ENCODE data around the gene GNAZ. TPM values are rescaled to one million over a fixed set of nuclear protein-coding genes. Genes with fewer than 3 reads are reported as not detected.
"Not testable (repeated sequence)": the region's sequence is repeated elsewhere in the genome, so short reads cannot be mapped to it uniquely, and the experiment has no call there.

GNAZ gene
- total RNA-seq, 1 experiment from 2014 or later, result 5.0 TPM

DNA sequence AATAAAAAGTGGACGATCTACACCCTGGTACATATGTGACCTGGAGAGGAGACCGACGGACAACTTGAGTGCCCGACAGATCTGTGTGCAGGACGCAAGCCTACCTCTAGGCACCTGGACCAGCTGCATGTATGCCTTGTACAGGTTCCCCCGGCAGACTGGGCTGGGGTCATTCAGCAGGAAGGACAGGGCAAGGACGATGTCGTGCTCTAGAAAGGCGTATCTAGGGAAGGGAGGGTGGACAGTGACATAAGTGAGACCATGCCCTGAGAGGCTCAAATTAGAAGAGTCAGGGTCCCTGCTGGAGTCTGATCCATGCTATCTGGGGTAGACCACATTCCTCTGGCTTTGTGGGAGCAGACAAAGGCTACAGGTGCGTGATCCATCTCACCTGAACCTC lies 63.6 kb downstream of the GNAZ start:
- no peaks in the 10 kb centered on the region; the same call in 1 of the 2 replicates for H3K27me3 ChIP-seq (ENCODE audit: insufficient read depth, low read length)
- H4K8ac ChIP-seq (replicated peaks; ENCODE audit: insufficient read length, low read depth, low read length), result no peak overlapping the region
- no peak overlapping the region for H2BK5ac ChIP-seq (ENCODE audit: insufficient read length, low read length)
- H3K27ac Mint-ChIP-seq, result peak overlapping the region in 1 of 3 experiments; percentile 9; a peak in 1 of 7 replicates
- H3K18ac ChIP-seq (ENCODE audit: insufficient read length, low read depth, low read length), result no peak overlapping the region
- no CpG with 5 or more reads among the region's 10 CpGs for WGBS (ENCODE audit: extremely low coverage, insufficient read length, low lambda C conversion rate)
- H2BK120ac ChIP-seq (ENCODE audit: low read depth, low read length, poor library complexity, severe bottlenecking), result no peak overlapping the region
- TF ChIP-seq, protein P1, sequence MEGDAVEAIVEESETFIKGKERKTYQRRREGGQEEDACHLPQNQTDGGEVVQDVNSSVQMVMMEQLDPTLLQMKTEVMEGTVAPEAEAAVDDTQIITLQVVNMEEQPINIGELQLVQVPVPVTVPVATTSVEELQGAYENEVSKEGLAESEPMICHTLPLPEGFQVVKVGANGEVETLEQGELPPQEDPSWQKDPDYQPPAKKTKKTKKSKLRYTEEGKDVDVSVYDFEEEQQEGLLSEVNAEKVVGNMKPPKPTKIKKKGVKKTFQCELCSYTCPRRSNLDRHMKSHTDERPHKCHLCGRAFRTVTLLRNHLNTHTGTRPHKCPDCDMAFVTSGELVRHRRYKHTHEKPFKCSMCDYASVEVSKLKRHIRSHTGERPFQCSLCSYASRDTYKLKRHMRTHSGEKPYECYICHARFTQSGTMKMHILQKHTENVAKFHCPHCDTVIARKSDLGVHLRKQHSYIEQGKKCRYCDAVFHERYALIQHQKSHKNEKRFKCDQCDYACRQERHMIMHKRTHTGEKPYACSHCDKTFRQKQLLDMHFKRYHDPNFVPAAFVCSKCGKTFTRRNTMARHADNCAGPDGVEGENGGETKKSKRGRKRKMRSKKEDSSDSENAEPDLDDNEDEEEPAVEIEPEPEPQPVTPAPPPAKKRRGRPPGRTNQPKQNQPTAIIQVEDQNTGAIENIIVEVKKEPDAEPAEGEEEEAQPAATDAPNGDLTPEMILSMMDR (conservative IDR thresholded peaks at IDR 0.05), result no peak
- H3K9ac ChIP-seq (ENCODE audit: extremely low read depth, insufficient read length, low read length), result no peak overlapping the region
- H3K79me2 ChIP-seq (ENCODE audit: insufficient read depth, low read length), result no peaks in the 10 kb centered on the region
- H3K9me3 ChIP-seq (ENCODE audit: control insufficient read depth, low read depth, low read length), result no peaks in the 10 kb centered on the region
- no peak overlapping the region for H3K23ac ChIP-seq (ENCODE audit: insufficient read length, low read depth, low read length)
- H2AFZ ChIP-seq (ENCODE audit: low read length), result no peak overlapping the region
- H3K79me1 ChIP-seq (ENCODE audit: insufficient read depth, low read depth, low read length, poor library complexity, severe bottlenecking), result no peaks in the 10 kb centered on the region
- H3T11ph ChIP-seq (ENCODE audit: low read length), result no peak overlapping the region
- H3K9me3 Mint-ChIP-seq, result no peaks in the 10 kb centered on the region; a peak in 1 of 5 replicates
- peak overlapping the region; percentile 64; the same call in 1 of the 2 replicates for H3K14ac ChIP-seq (ENCODE audit: insufficient read depth, low read length)
- no peak for DNase-seq
- no peak overlapping the region for H2AK5ac ChIP-seq (ENCODE audit: insufficient read length, low read length)
- no peaks in the 10 kb centered on the region for H3K36me3 Mint-ChIP-seq (ENCODE audit: insufficient read depth in 1 of 3, low read depth in 3 of 3)
- peaks cover 55% of the 10 kb centered on the region for H3K27me3 Mint-ChIP-seq (ENCODE audit: low read depth)
- H3K4me2 ChIP-seq (ENCODE audit: insufficient read depth, insufficient read length, low read length), result no peak overlapping the region
- H4K91ac ChIP-seq (ENCODE audit: insufficient read length, low read depth, low read length), result no peak overlapping the region
- no peak overlapping the region for H2BK20ac ChIP-seq (ENCODE audit: low read depth, low read length, poor library complexity, severe bottlenecking)
- H3K4me1 ChIP-seq (ENCODE audit: insufficient read depth, low read length), result no peaks in the 10 kb centered on the region; the same call in 1 of the 2 replicates
- H3K4ac ChIP-seq (ENCODE audit: low read depth, low read length), result no peak overlapping the region
- no peaks in the 10 kb centered on the region for H3K23me2 ChIP-seq (ENCODE audit: insufficient read length, low read depth, low read length, poor library complexity, severe bottlenecking)
- H4K5ac ChIP-seq (ENCODE audit: insufficient read length, low read depth, low read length), result no peak overlapping the region
- no peak overlapping the region for H3K27ac ChIP-seq (ENCODE audit: insufficient read length, low read depth, low read length)
- no peak overlapping the region for H2BK15ac ChIP-seq (ENCODE audit: low read depth, low read length)
- no peak overlapping the region for H3K56ac ChIP-seq (ENCODE audit: insufficient read length, low read depth, low read length)
- H3K4me3 Mint-ChIP-seq, result no peak overlapping the region
- peaks cover 4 to 19% of the 10 kb centered on the region in 2 experiments for H3K4me1 Mint-ChIP-seq
- no peaks in the 10 kb centered on the region for H4K20me1 ChIP-seq (ENCODE audit: control insufficient read depth, insufficient read depth, insufficient read length)
- no peak overlapping the region for H2BK12ac ChIP-seq (ENCODE audit: insufficient read length, low read depth, low read length)

DNA sequence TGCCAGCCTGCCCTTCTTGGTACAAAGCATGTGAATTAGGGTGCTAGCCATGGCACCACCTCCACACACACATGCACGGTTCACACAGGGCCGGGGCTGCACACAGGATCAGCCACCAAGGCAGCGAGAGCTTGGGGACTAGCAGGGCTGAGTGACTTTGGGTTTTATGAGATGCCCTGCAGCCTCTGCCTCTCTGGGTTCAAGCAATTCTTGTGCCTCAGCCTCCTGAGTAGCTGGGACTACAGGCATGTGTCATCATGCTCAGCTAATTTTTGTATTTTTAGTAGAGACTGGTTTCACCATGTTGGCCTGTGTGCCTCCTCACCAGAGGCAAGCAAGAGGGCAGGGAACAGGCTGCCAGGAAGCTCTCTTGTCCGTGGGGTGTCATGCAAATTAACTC lies 66.7 kb downstream of the GNAZ start:
- not testable (repeated sequence) for H3K4me3 Mint-ChIP-seq; H3K9me3 ChIP-seq (ENCODE audit: control insufficient read depth, low read depth, low read length); H3K27me3 ChIP-seq (ENCODE audit: insufficient read depth, low read length); H3T11ph ChIP-seq (ENCODE audit: low read length); H3K27ac Mint-ChIP-seq; H3K9me3 Mint-ChIP-seq; H4K5ac ChIP-seq (ENCODE audit: insufficient read length, low read depth, low read length); H2BK12ac ChIP-seq (ENCODE audit: insufficient read length, low read depth, low read length); H2BK5ac ChIP-seq (ENCODE audit: insufficient read length, low read length); H3K9ac ChIP-seq (ENCODE audit: extremely low read depth, insufficient read length, low read length); H3K79me1 ChIP-seq (ENCODE audit: insufficient read depth, low read depth, low read length, poor library complexity, severe bottlenecking); H2AK5ac ChIP-seq (ENCODE audit: insufficient read length, low read length); H2BK15ac ChIP-seq (ENCODE audit: low read depth, low read length); H3K23ac ChIP-seq (ENCODE audit: insufficient read length, low read depth, low read length); H2BK20ac ChIP-seq (ENCODE audit: low read depth, low read length, poor library complexity, severe bottlenecking); H3K56ac ChIP-seq (ENCODE audit: insufficient read length, low read depth, low read length); H3K4me1 ChIP-seq (ENCODE audit: insufficient read depth, low read length); H3K4ac ChIP-seq (ENCODE audit: low read depth, low read length); H3K79me2 ChIP-seq (ENCODE audit: insufficient read depth, low read length); H3K27ac ChIP-seq (ENCODE audit: insufficient read length, low read depth, low read length); H4K8ac ChIP-seq (replicated peaks; ENCODE audit: insufficient read length, low read depth, low read length); H3K14ac ChIP-seq (ENCODE audit: insufficient read depth, low read length); H4K20me1 ChIP-seq (ENCODE audit: control insufficient read depth, insufficient read depth, insufficient read length); DNase-seq; H3K18ac ChIP-seq (ENCODE audit: insufficient read length, low read depth, low read length); H2AFZ ChIP-seq (ENCODE audit: low read length); H3K23me2 ChIP-seq (ENCODE audit: insufficient read length, low read depth, low read length, poor library complexity, severe bottlenecking); H3K36me3 Mint-ChIP-seq (ENCODE audit: insufficient read depth in 1 of 3, low read depth in 3 of 3); H4K91ac ChIP-seq (ENCODE audit: insufficient read length, low read depth, low read length); H2BK120ac ChIP-seq (ENCODE audit: low read depth, low read length, poor library complexity, severe bottlenecking); H3K4me2 ChIP-seq (ENCODE audit: insufficient read depth, insufficient read length, low read length)
- Mint-ChIP-seq H3K4me1 (peaks cover 4 to 24% of the 10 kb centered on the region in 2 experiments), H3K27me3 (ENCODE audit: low read depth) (peaks cover 42% of the 10 kb centered on the region)
- no CpG with 5 or more reads among the region's 4 CpGs for WGBS (ENCODE audit: extremely low coverage, insufficient read length, low lambda C conversion rate)
